A549 treated with ZK216348 at 1 μM for 4 hours (cell line): ENCODE results near the gene RBM22. TPM values are rescaled to one million over a fixed set of nuclear protein-coding genes. Genes with fewer than 3 reads are reported as not detected.

Experiments
- total RNA-seq: library from RNA; stranded (reverse); fragments of 200-300 nt; extraction: Qiagen RNA extraction; gene quantifications from 5 replicates; pipeline ENCODE4 v1.2.3, GENCODE V29; 2022; ENCODE audit warnings: low read depth

RBM22 gene
- total RNA-seq, result 43.5 to 57.7 TPM (median 45.5 TPM) in 5 replicates

GRCh38 chr5:150700594-150701377, at the start of gene RBM22:
RBM22 (minus strand) TSS chr5:150701062; CDS start chr5:150700985, 77 bp downstream.

GRCh38 chr5:150661086-150661485, 39.8 kb downstream of the RBM22 start, which contains the start of gene MYOZ3:
MYOZ3 (plus strand) TSS chr5:150661251; CDS start chr5:150662942, 1,691 bp downstream.

Other genes starting within 250 kb of the RBM22 start
- 40.4 to 72.8 TPM (median 62.6 TPM) in 5 replicates for gene NDST1, start 192.9 kb downstream of the RBM22 start, total RNA-seq
- 17.5 to 31.2 TPM (median 29.6 TPM) in 5 replicates for gene SYNPO, start 60.4 kb downstream of the RBM22 start, total RNA-seq
- gene MYOZ3, start 39.8 kb downstream of the RBM22 start, total RNA-seq, result 0.07 to 0.09 TPM in 2 of 5 replicates, not detected in the others
- gene DCTN4, start 58.0 kb upstream of the RBM22 start, total RNA-seq, result 16.4 to 21.4 TPM (median 18.3 TPM) in 5 replicates
- 4.9 to 7.4 TPM (median 6.2 TPM) in 5 replicates for gene SMIM3, start 77.7 kb upstream of the RBM22 start, total RNA-seq
- 0.14 TPM in 1 of 5 replicates, not detected in the others for gene IRGM, start 145.5 kb upstream of the RBM22 start, total RNA-seq
- gene ZNF300, start 203.9 kb upstream of the RBM22 start, total RNA-seq, result 2.4 to 3.8 TPM (median 2.5 TPM) in 5 replicates